ENCODE data around the gene SRSF9. TPM values are rescaled to one million over a fixed set of nuclear protein-coding genes. Genes with fewer than 3 reads are reported as not detected.

Gene SRSF9
- total and polyA plus RNA-seq, 2 of the 13 experiments (the other 11 are each of a cell fraction or from before 2014, with no cell fraction given), result 125 to 144 TPM

DNA sequence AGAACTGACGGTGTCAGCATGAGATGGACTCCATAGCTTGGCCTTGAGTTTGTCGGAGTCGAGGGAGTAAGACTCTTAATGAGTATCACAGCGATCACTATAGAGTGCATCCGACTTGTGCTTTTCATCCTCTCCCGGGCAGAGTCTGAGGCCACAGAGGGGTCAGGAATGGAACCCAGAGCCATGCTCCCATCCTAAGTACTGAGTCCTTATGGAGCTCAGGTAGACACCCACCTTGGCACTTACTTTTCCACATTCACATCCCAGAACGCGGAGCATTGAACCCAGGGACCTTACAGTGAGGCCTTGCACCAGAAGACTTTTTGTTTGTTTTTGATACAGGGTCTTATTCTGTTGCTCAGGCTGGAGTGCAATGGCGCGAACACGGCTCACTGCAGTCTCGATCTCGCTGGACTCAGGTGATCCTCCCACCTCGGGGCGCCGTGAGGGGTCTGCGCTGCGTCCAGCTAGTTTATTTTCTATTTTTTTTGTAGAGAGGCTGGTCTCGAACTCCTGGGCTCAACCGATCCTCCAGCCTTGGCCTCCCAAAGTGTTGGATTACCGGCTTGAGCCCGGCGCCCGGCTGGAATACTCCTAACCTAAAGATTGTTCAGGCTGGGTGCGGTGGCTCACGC, 719 bp upstream of the SRSF9 start (continued):
- TF ChIP-seq, protein P1, sequence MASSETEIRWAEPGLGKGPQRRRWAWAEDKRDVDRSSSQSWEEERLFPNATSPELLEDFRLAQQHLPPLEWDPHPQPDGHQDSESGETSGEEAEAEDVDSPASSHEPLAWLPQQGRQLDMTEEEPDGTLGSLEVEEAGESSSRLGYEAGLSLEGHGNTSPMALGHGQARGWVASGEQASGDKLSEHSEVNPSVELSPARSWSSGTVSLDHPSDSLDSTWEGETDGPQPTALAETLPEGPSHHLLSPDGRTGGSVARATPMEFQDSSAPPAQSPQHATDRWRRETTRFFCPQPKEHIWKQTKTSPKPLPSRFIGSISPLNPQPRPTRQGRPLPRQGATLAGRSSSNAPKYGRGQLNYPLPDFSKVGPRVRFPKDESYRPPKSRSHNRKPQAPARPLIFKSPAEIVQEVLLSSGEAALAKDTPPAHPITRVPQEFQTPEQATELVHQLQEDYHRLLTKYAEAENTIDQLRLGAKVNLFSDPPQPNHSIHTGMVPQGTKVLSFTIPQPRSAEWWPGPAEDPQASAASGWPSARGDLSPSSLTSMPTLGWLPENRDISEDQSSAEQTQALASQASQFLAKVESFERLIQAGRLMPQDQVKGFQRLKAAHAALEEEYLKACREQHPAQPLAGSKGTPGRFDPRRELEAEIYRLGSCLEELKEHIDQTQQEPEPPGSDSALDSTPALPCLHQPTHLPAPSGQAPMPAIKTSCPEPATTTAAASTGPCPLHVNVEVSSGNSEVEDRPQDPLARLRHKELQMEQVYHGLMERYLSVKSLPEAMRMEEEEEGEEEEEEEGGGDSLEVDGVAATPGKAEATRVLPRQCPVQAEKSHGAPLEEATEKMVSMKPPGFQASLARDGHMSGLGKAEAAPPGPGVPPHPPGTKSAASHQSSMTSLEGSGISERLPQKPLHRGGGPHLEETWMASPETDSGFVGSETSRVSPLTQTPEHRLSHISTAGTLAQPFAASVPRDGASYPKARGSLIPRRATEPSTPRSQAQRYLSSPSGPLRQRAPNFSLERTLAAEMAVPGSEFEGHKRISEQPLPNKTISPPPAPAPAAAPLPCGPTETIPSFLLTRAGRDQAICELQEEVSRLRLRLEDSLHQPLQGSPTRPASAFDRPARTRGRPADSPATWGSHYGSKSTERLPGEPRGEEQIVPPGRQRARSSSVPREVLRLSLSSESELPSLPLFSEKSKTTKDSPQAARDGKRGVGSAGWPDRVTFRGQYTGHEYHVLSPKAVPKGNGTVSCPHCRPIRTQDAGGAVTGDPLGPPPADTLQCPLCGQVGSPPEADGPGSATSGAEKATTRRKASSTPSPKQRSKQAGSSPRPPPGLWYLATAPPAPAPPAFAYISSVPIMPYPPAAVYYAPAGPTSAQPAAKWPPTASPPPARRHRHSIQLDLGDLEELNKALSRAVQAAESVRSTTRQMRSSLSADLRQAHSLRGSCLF (CRISPR knock-in tag; IDR thresholded peaks at IDR 0.05; ENCODE audit: borderline replicate concordance), result no peak
- TF ChIP-seq TBP (CRISPR knock-in tag; IDR thresholded peaks at IDR 0.05), result no peak
- TF ChIP-seq EED (CRISPR knock-in tag; IDR thresholded peaks at IDR 0.05), result no peak
- no peak for TF ChIP-seq ARNT2 (CRISPR knock-in tag; IDR thresholded peaks at IDR 0.05; ENCODE audit: low read depth)
- TF ChIP-seq ZNF777 (CRISPR knock-in tag; IDR thresholded peaks at IDR 0.05), result no peak
- TF ChIP-seq, protein P2, sequence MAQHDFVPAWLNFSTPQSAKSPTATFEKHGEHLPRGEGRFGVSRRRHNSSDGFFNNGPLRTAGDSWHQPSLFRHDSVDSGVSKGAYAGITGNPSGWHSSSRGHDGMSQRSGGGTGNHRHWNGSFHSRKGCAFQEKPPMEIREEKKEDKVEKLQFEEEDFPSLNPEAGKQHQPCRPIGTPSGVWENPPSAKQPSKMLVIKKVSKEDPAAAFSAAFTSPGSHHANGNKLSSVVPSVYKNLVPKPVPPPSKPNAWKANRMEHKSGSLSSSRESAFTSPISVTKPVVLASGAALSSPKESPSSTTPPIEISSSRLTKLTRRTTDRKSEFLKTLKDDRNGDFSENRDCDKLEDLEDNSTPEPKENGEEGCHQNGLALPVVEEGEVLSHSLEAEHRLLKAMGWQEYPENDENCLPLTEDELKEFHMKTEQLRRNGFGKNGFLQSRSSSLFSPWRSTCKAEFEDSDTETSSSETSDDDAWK (CRISPR knock-in tag; IDR thresholded peaks at IDR 0.05), result no peak
- 0 out of 2 replicates have a peak, but pooled peaks have one; percentile 13 for TF ChIP-seq ZNF749 (CRISPR knock-in tag; IDR thresholded peaks at IDR 0.05; ENCODE audit: borderline replicate concordance)
- 0 out of 2 replicates have a peak, but pooled peaks have one; percentile 50 for TF ChIP-seq ZNF350 (CRISPR knock-in tag; IDR thresholded peaks at IDR 0.05; ENCODE audit: borderline replicate concordance, low read depth)
- TF ChIP-seq, protein P3, sequence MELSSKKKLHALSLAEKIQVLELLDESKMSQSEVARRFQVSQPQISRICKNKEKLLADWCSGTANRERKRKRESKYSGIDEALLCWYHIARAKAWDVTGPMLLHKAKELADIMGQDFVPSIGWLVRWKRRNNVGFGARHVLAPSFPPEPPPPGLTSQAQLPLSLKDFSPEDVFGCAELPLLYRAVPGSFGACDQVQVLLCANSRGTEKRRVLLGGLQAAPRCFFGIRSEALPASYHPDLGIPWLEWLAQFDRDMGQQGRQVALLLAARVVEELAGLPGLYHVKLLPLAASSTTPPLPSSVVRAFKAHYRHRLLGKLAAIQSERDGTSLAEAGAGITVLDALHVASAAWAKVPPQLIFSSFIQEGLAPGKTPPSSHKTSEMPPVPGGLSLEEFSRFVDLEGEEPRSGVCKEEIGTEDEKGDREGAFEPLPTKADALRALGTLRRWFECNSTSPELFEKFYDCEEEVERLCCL (CRISPR knock-in tag; IDR thresholded peaks at IDR 0.05; ENCODE audit: borderline replicate concordance), result 0 out of 2 replicates have a peak, but pooled peaks have one; percentile 34
- TF ChIP-seq, protein P4, sequence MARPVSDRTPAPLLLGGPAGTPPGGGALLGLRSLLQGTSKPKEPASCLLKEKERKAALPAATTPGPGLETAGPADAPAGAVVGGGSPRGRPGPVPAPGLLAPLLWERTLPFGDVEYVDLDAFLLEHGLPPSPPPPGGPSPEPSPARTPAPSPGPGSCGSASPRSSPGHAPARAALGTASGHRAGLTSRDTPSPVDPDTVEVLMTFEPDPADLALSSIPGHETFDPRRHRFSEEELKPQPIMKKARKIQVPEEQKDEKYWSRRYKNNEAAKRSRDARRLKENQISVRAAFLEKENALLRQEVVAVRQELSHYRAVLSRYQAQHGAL (CRISPR knock-in tag; IDR thresholded peaks at IDR 0.05; ENCODE audit: not compliant biosample characterization), result no peak
- no peak for TF ChIP-seq ELF3 (CRISPR knock-in tag; IDR thresholded peaks at IDR 0.05)
- TF ChIP-seq, protein P5, sequence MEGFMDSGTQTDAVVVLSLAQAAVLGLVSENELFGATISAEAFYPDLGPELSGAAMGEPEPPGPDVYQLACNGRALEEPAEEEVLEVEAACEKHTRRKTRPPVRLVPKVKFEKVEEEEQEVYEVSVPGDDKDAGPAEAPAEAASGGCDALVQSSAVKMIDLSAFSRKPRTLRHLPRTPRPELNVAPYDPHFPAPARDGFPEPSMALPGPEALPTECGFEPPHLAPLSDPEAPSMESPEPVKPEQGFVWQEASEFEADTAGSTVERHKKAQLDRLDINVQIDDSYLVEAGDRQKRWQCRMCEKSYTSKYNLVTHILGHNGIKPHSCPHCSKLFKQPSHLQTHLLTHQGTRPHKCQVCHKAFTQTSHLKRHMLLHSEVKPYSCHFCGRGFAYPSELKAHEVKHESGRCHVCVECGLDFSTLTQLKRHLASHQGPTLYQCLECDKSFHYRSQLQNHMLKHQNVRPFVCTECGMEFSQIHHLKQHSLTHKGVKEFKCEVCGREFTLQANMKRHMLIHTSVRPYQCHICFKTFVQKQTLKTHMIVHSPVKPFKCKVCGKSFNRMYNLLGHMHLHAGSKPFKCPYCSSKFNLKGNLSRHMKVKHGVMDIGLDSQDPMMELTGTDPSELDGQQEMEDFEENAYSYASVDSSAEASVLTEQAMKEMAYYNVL (CRISPR knock-in tag; IDR thresholded peaks at IDR 0.05; ENCODE audit: borderline replicate concordance), result 0 out of 2 replicates have a peak, but pooled peaks have one; percentile 8
- 0 out of 2 replicates have a peak, but pooled peaks have one; percentile 15 for TF ChIP-seq JUND (CRISPR knock-in tag; IDR thresholded peaks at IDR 0.05)
- TF ChIP-seq, protein P6, sequence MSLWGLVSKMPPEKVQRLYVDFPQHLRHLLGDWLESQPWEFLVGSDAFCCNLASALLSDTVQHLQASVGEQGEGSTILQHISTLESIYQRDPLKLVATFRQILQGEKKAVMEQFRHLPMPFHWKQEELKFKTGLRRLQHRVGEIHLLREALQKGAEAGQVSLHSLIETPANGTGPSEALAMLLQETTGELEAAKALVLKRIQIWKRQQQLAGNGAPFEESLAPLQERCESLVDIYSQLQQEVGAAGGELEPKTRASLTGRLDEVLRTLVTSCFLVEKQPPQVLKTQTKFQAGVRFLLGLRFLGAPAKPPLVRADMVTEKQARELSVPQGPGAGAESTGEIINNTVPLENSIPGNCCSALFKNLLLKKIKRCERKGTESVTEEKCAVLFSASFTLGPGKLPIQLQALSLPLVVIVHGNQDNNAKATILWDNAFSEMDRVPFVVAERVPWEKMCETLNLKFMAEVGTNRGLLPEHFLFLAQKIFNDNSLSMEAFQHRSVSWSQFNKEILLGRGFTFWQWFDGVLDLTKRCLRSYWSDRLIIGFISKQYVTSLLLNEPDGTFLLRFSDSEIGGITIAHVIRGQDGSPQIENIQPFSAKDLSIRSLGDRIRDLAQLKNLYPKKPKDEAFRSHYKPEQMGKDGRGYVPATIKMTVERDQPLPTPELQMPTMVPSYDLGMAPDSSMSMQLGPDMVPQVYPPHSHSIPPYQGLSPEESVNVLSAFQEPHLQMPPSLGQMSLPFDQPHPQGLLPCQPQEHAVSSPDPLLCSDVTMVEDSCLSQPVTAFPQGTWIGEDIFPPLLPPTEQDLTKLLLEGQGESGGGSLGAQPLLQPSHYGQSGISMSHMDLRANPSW (CRISPR knock-in tag; IDR thresholded peaks at IDR 0.05; ENCODE audit: borderline replicate concordance), result 0 out of 2 replicates have a peak, but pooled peaks have one; percentile 52

Data from HepG2 (cell line).